ENCODE results near the gene TSPAN4. TPM values are rescaled to one million over a fixed set of nuclear protein-coding genes. Genes with fewer than 3 reads are reported as not detected.

The TSPAN4 gene
- total RNA-seq, 1 donor from 2014 or later: 69.2 TPM

- Mint-ChIP-seq H3K9me3 (ENCODE audit: low read depth) (no peaks in the 10 kb centered on the region), H3K4me3 (ENCODE audit: unreplicated experiment) (no peak overlapping the region)
- TF ChIP-seq CTCF (IDR thresholded peaks at IDR 0.05): no peak
These were observed 18.3 kb upstream of the TSPAN4 start for GRCh38 chr11:824292-824880.

GRCh38 chr11:824942-825341 lies 17.7 kb upstream of the TSPAN4 start:
- TF ChIP-seq CTCF (IDR thresholded peaks at IDR 0.05): no peak
- no peaks in the 10 kb centered on the region for H3K27me3 Mint-ChIP-seq (ENCODE audit: low read depth)
- peaks cover 45% of the 10 kb centered on the region for H3K4me1 Mint-ChIP-seq (ENCODE audit: low read depth)
- DNase-seq (ENCODE audit: low spot score): no peak
- no peak overlapping the region for H3K4me3 Mint-ChIP-seq (ENCODE audit: unreplicated experiment)
- H3K27ac Mint-ChIP-seq (ENCODE audit: unreplicated experiment): no peak overlapping the region
- peaks cover 6% of the 10 kb centered on the region for H3K36me3 Mint-ChIP-seq (ENCODE audit: low read depth)
- H3K9me3 Mint-ChIP-seq (ENCODE audit: low read depth): no peaks in the 10 kb centered on the region

More at GRCh38 chr11:824292-824880, 18.3 kb upstream of the TSPAN4 start:
- Mint-ChIP-seq H3K27ac (ENCODE audit: unreplicated experiment) (no peak overlapping the region), H3K4me1 (ENCODE audit: low read depth) (peaks cover 40% of the 10 kb centered on the region), H3K36me3 (ENCODE audit: low read depth) (peaks cover 6% of the 10 kb centered on the region), H3K27me3 (ENCODE audit: low read depth) (no peaks in the 10 kb centered on the region)
- no peak for DNase-seq (ENCODE audit: low spot score)

- H3K27ac Mint-ChIP-seq (ENCODE audit: unreplicated experiment): no peak overlapping the region
- H3K9me3 Mint-ChIP-seq (ENCODE audit: low read depth): no peaks in the 10 kb centered on the region
- TF ChIP-seq CTCF (IDR thresholded peaks at IDR 0.05): no peak
- H3K27me3 Mint-ChIP-seq (ENCODE audit: low read depth): no peaks in the 10 kb centered on the region
- H3K4me3 Mint-ChIP-seq (ENCODE audit: unreplicated experiment): no peak overlapping the region
- peaks cover 47% of the 10 kb centered on the region for H3K4me1 Mint-ChIP-seq (ENCODE audit: low read depth)
- no peak for DNase-seq (ENCODE audit: low spot score)
- peaks cover 6% of the 10 kb centered on the region for H3K36me3 Mint-ChIP-seq (ENCODE audit: low read depth)
These were observed 17.1 kb upstream of the TSPAN4 start for GRCh38 chr11:825366-826226.

GRCh38 chr11:826227-826621 lies 16.4 kb upstream of the TSPAN4 start:
- Mint-ChIP-seq H3K4me1 (ENCODE audit: low read depth) (peaks cover 44% of the 10 kb centered on the region), H3K36me3 (ENCODE audit: low read depth) (peaks cover 6% of the 10 kb centered on the region), H3K9me3 (ENCODE audit: low read depth) (no peaks in the 10 kb centered on the region), H3K27me3 (ENCODE audit: low read depth) (no peaks in the 10 kb centered on the region), H3K27ac (ENCODE audit: unreplicated experiment) (no peak overlapping the region), H3K4me3 (ENCODE audit: unreplicated experiment) (peak overlapping the region; percentile 36)
- no peak for TF ChIP-seq CTCF (IDR thresholded peaks at IDR 0.05)
- DNase-seq (ENCODE audit: low spot score): no peak

GRCh38 chr11:826836-827145 lies 15.9 kb upstream of the TSPAN4 start:
- peak overlapping the region; percentile 36 for H3K4me3 Mint-ChIP-seq (ENCODE audit: unreplicated experiment)
- H3K4me1 Mint-ChIP-seq (ENCODE audit: low read depth): peaks cover 44% of the 10 kb centered on the region
- DNase-seq (ENCODE audit: low spot score): no peak
- no peak for TF ChIP-seq CTCF (IDR thresholded peaks at IDR 0.05)
- H3K36me3 Mint-ChIP-seq (ENCODE audit: low read depth): peaks cover 6% of the 10 kb centered on the region
- no peak overlapping the region for H3K27ac Mint-ChIP-seq (ENCODE audit: unreplicated experiment)
- no peaks in the 10 kb centered on the region for H3K27me3 Mint-ChIP-seq (ENCODE audit: low read depth)
- H3K9me3 Mint-ChIP-seq (ENCODE audit: low read depth): no peaks in the 10 kb centered on the region
